Natural killer cell (primary cell): ENCODE results near the gene ATF7. TPM values are rescaled to one million over a fixed set of nuclear protein-coding genes. Genes with fewer than 3 reads are reported as not detected.
"Not testable (repeated sequence)": the region's sequence is repeated elsewhere in the genome, so short reads cannot be mapped to it uniquely, and the experiment has no call there.

Source experiments
- ATAC-seq, 3 donors: fragments of 150-1000 bp in 2 of 3; fragments of 200-7000 bp in 1 of 3; cut with Tn5 transposase; 1 replicate in 1 of 3; 2 replicates in 2 of 3; pipeline ENCODE4 v1.10.0; 2021; ENCODE audit warnings: mild to moderate bottlenecking in 2 of 3, moderate library complexity in 2 of 3
- DNase-seq, 2 donors: peaks; one replicate each; pipeline versions ENCODE4 v3.0.0 to v3.0.0-alpha.2; 2013 to 2021; ENCODE audit warnings: mixed read lengths in 1 of 2
- H3K27ac ChIP-seq: one replicate; pipeline ENCODE4 v1.5.1; 2013; ENCODE audit warnings: mild to moderate bottlenecking, low read length
- H3K27me3 ChIP-seq: one replicate; pipeline ENCODE4 v1.6.1; 2013; ENCODE audit warnings: low read length; ENCODE audit not compliant: control insufficient read depth, insufficient read depth
- H3K36me3 ChIP-seq: one replicate; pipeline ENCODE4 v1.6.1; 2013; ENCODE audit warnings: low read length; ENCODE audit not compliant: control insufficient read depth, insufficient read depth
- H3K4me1 ChIP-seq: one replicate; pipeline ENCODE4 v1.6.1; 2013; ENCODE audit warnings: low read length; ENCODE audit not compliant: control insufficient read depth, insufficient read depth
- H3K4me3 ChIP-seq: one replicate; pipeline ENCODE4 v1.5.1; 2013; ENCODE audit warnings: low read length
- H3K9me3 ChIP-seq: one replicate; pipeline ENCODE4 v1.6.1; 2013; ENCODE audit warnings: low read length; ENCODE audit not compliant: control insufficient read depth, insufficient read depth
- H3K27ac Mint-ChIP-seq, 2 donors: one replicate each; pipeline ENCODE4 v1.8.0; 2022; ENCODE audit warnings: mild to moderate bottlenecking in 2 of 2, mixed read lengths in 2 of 2, moderate library complexity in 1 of 2
- H3K27me3 Mint-ChIP-seq, 2 donors: one replicate each; pipeline ENCODE4 v1.8.0; 2022; ENCODE audit warnings: low read depth in 2 of 2, mixed read lengths in 2 of 2
- H3K36me3 Mint-ChIP-seq: one replicate; pipeline ENCODE4 v1.8.0; 2022; ENCODE audit warnings: mixed read lengths
- H3K4me1 Mint-ChIP-seq, 2 donors: one replicate each; pipeline ENCODE4 v1.8.0; 2022; ENCODE audit warnings: mixed read lengths in 2 of 2
- H3K4me3 Mint-ChIP-seq: one replicate; pipeline ENCODE4 v1.8.0; 2022; ENCODE audit warnings: mild to moderate bottlenecking, moderate library complexity, mixed read lengths
- H3K9me3 Mint-ChIP-seq, 2 donors: one replicate each; pipeline ENCODE4 v1.8.0; 2022; ENCODE audit warnings: mixed read lengths in 2 of 2
- CTCF ChIP-seq: fragments of 200-600 bp; IDR thresholded peaks from one replicate; pipeline ENCODE4 v1.8.0; 2022; ENCODE audit warnings: antibody characterized with exemption
- WGBS: methylation state at CpG from one replicate; pipeline ENCODE4 v1.1.7; 2013; ENCODE audit warnings: missing lambda C conversion rate; ENCODE audit not compliant: insufficient coverage; 5-methylcytosine and 5-hydroxymethylcytosine counted together
- intact Hi-C: fragments of 100-400 bp; cut with micrococcal nuclease; formaldehyde crosslinking; loops from one replicate; pipeline ENCODE4 v1.14.2; 2022
- total RNA-seq, 4 donors: library from RNA; stranded (reverse); fragments of 120-200 nt in 1 of 4; gene quantifications; one replicate each; pipeline versions ENCODE4 v1.2.3 to v1.2.4, GENCODE V29; 2013 to 2022

ATF7 gene
- total RNA-seq, 3 donors from 2014 or later (not counting 1 experiment from before 2014, with no cell fraction given) = 32.3 to 42.3 (median 34.9) TPM

GRCh38 chr12:53612978-53613377 lies 13.2 kb downstream of the ATF7 start:
- 89% methylated on average over 2 of the region's 2 CpGs for WGBS
- no peaks in the 10 kb centered on the region for H3K9me3 ChIP-seq
- intact Hi-C loops = no loop called here
- Mint-ChIP-seq H3K27me3 (no peaks in the 10 kb centered on the region), H3K9me3 (no peaks in the 10 kb centered on the region), H3K4me1 (peaks cover 6 to 10% of the 10 kb centered on the region in 2 donors), H3K27ac (no peak overlapping the region), H3K4me3 (no peak overlapping the region), H3K36me3 (no peaks in the 10 kb centered on the region)
- peaks cover 8% of the 10 kb centered on the region for H3K4me1 ChIP-seq
- peaks cover 8% of the 10 kb centered on the region for H3K36me3 ChIP-seq
- no peaks in the 10 kb centered on the region for H3K27me3 ChIP-seq
- DNase-seq = no peak
- no peak overlapping the region for H3K27ac ChIP-seq
- H3K4me3 ChIP-seq = no peak overlapping the region
- no peak for TF ChIP-seq CTCF
- no peak for ATAC-seq

- intact Hi-C loops = no loop called here
Observed at GRCh38 chr12:53611304-53611703, 14.9 kb downstream of the ATF7 start.

GRCh38 chr12:53606688-53607087 lies 19.5 kb downstream of the ATF7 start:
- H3K27me3 Mint-ChIP-seq, H3K27ac Mint-ChIP-seq, DNase-seq, H3K4me3 Mint-ChIP-seq, intact Hi-C loops, ATAC-seq, H3K9me3 Mint-ChIP-seq, H3K4me3 ChIP-seq, H3K27ac ChIP-seq, H3K36me3 Mint-ChIP-seq, H3K9me3 ChIP-seq, H3K36me3 ChIP-seq, H3K27me3 ChIP-seq, H3K4me1 ChIP-seq: not testable (repeated sequence)
- H3K4me1 Mint-ChIP-seq = peaks cover 21 to 28% of the 10 kb centered on the region in 2 donors
- 100% methylated on average over 1 of the region's 5 CpGs for WGBS

More at GRCh38 chr12:53611304-53611703, 14.9 kb downstream of the ATF7 start:
- Histone ChIP-seq H3K27ac (no peak overlapping the region), H3K9me3 (no peaks in the 10 kb centered on the region), H3K36me3 (peaks cover 8% of the 10 kb centered on the region), H3K4me3 (no peak overlapping the region), H3K27me3 (no peaks in the 10 kb centered on the region), H3K4me1 (no peaks in the 10 kb centered on the region)
- TF ChIP-seq CTCF = no peak
- WGBS = 100% methylated on average over 6 of the region's 8 CpGs
- H3K4me3 Mint-ChIP-seq = no peak overlapping the region
- no peaks in the 10 kb centered on the region for H3K27me3 Mint-ChIP-seq
- no peak for ATAC-seq
- no peaks in the 10 kb centered on the region for H3K36me3 Mint-ChIP-seq
- H3K9me3 Mint-ChIP-seq = no peaks in the 10 kb centered on the region
- H3K4me1 Mint-ChIP-seq = peaks cover 0 to 4% of the 10 kb centered on the region in 2 donors
- no peak for DNase-seq
- H3K27ac Mint-ChIP-seq = no peak overlapping the region

GRCh38 chr12:53604581-53604980 lies 21.6 kb downstream of the ATF7 start:
- no peak for DNase-seq
- Histone ChIP-seq H3K27me3 (no peaks in the 10 kb centered on the region), H3K9me3 (no peaks in the 10 kb centered on the region), H3K27ac (no peak overlapping the region), H3K4me3 (no peak overlapping the region), H3K36me3 (peaks cover 11% of the 10 kb centered on the region), H3K4me1 (no peaks in the 10 kb centered on the region)
- H3K4me1 Mint-ChIP-seq = peaks cover 23 to 38% of the 10 kb centered on the region in 2 donors
- H3K4me3 Mint-ChIP-seq = no peak overlapping the region
- ATAC-seq = no peak
- no peaks in the 10 kb centered on the region for H3K9me3 Mint-ChIP-seq
- TF ChIP-seq CTCF = no peak
- no peaks in the 10 kb centered on the region for H3K27me3 Mint-ChIP-seq
- intact Hi-C loops = no loop called here
- H3K27ac Mint-ChIP-seq = no peak overlapping the region
- no peaks in the 10 kb centered on the region for H3K36me3 Mint-ChIP-seq
